Activated CD8-positive, alpha-beta memory T cell treated with anti-CD3 and anti-CD28 coated beads for 1 hour (primary cell): ENCODE data around the gene ARMC8.

Experiments used
- DNase-seq, 2 donors: peaks; one replicate each; pipeline ENCODE4 v3.0.0-alpha.2; 2020; ENCODE audit warnings: low read depth in 1 of 2; ENCODE audit errors: extremely low read depth in 1 of 2

Gene ARMC8

DNA sequence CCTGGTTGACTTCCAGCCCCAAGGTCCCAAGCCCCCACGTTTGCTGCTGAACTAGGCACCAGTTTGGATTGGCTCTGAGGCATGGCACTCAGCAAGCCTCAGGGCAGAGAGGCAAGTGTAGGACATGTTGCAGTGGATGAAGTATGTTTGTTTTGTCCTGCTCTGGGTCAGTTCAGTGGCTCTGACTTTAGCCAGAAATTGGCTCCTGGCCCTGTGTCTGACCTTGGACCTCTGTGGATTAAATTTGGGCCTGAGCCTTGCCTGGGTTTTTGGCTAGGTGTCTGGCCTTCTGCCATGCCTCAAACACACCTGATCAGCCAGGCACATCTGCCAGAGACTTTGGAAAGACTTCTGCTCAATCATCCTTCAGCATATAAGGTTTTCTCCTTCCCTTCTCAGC lies 157.7 kb downstream of the ARMC8 start:
- no peak for DNase-seq
